Right renal cortex interstitium (tissue), 3 donors: Measurements from ENCODE around the gene MYG1. TPM values are rescaled to one million over a fixed set of nuclear protein-coding genes. Genes with fewer than 3 reads are reported as not detected.
"Not testable (repeated sequence)": the region's sequence is repeated elsewhere in the genome, so short reads cannot be mapped to it uniquely, and the experiment has no call there.

Source experiments
- DNase-seq, 3 donors: peaks; one replicate each; pipeline ENCODE4 v3.0.0-alpha.2; 2013; ENCODE audit warnings: low read depth in 3 of 3, low spot score in 2 of 3
- polyA plus RNA-seq, 3 donors: library from polyadenylated mRNA; unstranded; fragments of 120-200 nt; gene quantifications; one replicate each; pipeline ENCODE4 v1.2.1, GENCODE V29; 2013; ENCODE audit not compliant: insufficient read length in 3 of 3

MYG1 gene
- polyA plus RNA-seq, 3 donors = 47.2 to 53.6 (median 48.8) TPM

GRCh38 chr12:53325511-53326061 lies 26.1 kb downstream of the MYG1 start:
- no peak for DNase-seq

DNA sequence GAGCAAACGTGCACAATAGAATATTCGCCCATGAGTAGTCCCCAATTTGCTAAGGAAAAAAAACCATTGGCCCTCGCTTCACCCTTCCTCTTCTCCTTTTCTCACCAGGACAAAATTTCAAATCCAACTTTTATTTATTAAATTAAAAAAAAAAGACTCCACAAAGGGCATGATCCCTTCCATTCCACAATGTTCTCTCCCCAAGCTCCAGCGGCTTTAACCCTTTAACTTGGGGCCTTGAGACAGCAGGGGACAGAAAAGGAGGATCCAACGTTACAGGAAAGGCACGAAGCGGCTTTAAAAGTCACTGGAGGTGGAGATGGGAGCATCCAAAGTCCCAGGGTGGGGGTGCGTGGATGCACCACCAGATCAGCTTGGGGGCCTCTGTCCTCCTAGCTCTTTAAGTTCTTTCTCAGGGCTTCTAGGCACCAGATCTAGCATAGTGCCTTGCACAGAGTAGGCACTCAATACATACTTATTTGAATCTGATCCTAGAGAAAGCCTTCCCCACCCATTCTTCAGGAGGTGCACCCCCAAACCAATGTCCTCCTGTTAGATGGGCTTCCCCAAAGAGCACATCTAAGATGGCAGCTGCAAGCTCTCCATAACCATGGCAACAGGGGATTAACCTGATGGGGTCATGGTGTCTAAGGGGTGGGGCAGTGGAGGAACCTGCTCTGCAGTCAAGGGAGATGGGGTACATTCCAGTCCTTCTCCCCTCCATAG lies 27.1 kb downstream of the MYG1 start:
- no peak for DNase-seq

GRCh38 chr12:53327435-53328042 lies 28.0 kb downstream of the MYG1 start:
- no peak for DNase-seq

GRCh38 chr12:53328043-53328435 lies 28.5 kb downstream of the MYG1 start:
- no peak for DNase-seq

GRCh38 chr12:53330671-53331070 lies 31.2 kb downstream of the MYG1 start:
- no peak for DNase-seq

- DNase-seq = not testable (repeated sequence)
Observed at GRCh38 chr12:53332339-53332738, 32.8 kb downstream of the MYG1 start.

- no peak for DNase-seq
Observed at GRCh38 chr12:53332744-53333143, 33.2 kb downstream of the MYG1 start.

DNA sequence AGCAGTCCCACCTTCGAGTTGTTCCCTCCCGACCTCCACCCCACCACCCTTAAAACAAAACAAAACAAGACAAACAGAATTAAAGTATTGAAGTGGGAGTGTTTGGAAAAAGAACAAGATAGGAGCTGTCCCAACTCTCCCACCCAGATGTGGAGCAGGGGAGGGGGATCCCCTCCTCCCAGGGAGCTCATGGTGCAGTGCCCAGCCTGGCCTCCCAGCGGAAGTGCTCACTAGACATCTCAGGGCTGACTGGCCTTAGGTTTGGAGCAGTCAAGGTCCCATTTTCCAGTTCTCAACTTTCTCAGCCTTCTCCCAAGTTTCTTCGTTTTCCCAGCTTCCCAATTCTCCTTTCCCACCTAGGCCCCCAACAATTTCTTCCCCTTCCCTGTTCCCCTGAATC lies 33.8 kb downstream of the MYG1 start:
- DNase-seq = no peak

DNA sequence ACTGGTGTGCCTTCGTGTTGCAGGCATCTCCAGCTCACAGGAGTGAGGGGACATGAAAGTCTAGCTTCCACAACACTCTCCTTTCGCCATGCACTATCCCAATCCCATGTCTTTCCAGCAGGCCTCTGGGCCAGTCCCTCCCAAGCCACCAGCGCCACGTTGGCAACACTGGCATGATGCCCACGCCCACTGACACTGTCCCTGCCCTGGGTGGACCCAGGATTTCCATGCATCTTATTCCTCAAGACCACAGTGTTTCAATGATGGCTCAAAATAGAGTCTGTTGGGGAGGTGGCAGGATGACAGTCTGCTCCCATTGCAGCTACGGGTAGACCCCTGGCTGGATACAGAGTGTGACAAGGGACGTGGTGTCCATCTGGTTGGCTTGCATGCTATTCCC lies 34.4 kb downstream of the MYG1 start:
- no peak for DNase-seq

- DNase-seq = no peak
Observed at GRCh38 chr12:53334822-53335221, 35.3 kb downstream of the MYG1 start.

DNA sequence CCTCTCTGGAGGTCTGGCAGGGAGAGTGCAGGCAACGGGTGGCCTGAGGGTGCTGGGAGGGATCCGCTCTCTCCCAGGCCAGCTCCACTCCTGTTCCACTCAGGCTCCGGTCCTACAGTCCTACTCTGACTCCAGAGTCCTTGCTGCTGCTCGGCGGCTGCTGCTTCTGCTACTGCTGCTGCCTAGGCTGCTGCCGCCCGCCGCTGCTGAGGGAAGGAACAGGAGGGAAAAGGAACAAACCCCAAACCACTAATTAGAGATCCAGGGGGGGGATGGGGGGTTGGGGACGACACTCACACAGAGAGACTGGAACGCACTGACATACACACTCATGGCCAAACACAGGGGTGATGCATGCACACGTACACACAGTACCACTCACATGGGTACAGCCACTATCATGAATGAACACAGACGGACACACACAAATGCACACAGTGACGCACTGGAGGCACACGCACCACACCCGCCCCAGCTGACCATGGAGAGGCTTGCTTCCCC lies 36.7 kb downstream of the MYG1 start, which contains the start of gene SP7:
TSS of gene SP7 (minus strand) at position 174 of the 501 bp plus-strand sequence. CDS start 708 bp downstream, outside the sequence.
- DNase-seq = no peak

DNA sequence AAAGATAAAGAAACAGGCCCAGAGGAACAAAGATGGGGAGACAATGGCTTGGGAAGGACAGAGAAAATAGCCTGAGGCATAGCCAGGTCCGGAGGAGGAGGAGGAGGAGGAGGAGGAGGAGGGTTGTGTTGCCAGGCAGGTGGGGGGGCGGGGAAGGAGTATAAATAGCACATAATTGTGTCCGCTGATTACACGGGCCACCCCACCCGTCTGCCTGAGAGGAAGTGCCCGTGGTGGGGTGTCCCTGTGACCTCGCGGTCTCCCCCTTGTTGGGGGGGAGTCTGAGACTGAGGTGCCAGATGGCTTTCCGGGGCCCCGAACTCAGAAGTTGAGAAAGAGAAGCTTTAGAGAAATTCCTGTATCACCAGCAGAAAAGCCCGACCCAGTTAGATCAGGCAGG lies 38.5 kb downstream of the MYG1 start:
- DNase-seq = no peak

DNA sequence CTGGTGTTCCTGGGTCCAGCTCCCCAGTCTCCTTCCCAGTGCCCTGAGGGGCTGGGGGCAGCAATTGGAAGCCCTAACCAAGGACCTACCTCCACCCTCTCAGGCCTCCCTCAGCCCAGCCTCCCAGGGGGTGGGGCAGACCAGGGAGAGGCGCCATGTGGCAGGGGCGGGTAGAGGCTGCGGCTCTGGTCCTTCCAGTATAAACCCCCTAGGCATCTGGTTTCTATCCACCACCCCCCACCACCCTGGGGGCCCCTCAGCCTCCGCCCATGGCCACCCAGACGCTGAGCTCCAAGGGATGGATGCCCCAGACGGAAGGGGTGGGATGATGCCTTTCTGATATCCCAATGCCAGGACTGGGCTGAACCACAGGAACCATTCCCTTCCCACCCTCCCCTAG lies 39.4 kb downstream of the MYG1 start:
- DNase-seq = no peak

DNA sequence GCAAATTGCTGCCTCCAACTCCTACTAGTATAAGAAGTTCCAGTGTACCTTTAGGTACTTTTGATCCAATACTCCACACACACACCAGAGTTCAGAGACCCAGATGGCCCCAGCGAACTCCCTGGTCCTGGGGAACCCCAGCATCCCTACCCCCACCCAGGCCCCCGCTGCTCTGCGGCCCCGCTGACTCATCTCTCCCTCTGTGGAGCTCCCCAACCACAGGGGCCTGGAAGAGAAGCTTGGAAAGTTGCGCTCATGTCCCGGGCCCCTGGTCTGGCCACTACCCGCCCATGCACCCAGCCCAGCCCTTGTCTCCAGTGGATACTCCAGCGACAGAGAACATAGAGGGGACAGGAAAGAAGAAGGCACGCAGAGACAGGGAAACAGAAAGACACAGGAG lies 40.9 kb downstream of the MYG1 start:
- no peak for DNase-seq

- no peak for DNase-seq
Observed at GRCh38 chr12:53343449-53343848, 44.0 kb downstream of the MYG1 start.

GRCh38 chr12:53343969-53344368 lies 44.5 kb downstream of the MYG1 start:
- no peak for DNase-seq

GRCh38 chr12:53344487-53344823 lies 45.0 kb downstream of the MYG1 start:
- DNase-seq = no peak

DNA sequence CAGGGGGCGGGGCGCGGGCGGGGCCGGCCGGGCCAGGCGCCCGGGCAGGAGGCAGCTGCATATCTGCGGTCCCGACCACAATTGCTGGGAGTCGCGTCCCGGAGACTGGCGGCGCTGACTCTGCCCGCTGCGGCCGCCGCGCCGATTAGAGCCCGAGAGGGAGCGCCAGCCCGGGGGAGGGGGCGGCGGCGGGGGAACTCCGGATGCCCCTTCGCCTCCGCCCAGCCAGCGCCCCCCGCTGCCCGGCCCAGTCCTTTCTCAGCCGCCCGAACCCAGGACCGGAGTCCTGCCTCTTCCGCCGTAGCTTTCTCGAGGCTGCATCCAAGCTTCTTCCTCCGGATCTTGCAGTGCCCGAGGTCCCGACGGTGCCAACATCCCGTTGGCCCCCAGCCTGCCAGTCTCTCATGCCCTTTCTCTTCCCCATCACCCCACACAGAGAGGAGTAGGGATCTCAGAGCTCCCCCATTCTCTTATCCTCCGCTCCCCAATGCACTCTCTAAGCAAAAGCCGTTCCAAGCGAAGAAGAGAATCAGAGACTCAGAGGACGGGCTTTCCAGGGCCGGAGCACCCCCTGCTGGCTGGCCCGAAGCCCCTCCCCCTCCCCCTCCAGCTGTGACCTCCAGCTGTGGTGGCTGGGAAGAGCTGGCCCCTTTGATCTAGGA lies 45.5 kb downstream of the MYG1 start:
- DNase-seq = peak in 1 of 3 donors; percentile 80

- DNase-seq = no peak
Observed at GRCh38 chr12:53345486-53346188, 46.1 kb downstream of the MYG1 start.

DNA sequence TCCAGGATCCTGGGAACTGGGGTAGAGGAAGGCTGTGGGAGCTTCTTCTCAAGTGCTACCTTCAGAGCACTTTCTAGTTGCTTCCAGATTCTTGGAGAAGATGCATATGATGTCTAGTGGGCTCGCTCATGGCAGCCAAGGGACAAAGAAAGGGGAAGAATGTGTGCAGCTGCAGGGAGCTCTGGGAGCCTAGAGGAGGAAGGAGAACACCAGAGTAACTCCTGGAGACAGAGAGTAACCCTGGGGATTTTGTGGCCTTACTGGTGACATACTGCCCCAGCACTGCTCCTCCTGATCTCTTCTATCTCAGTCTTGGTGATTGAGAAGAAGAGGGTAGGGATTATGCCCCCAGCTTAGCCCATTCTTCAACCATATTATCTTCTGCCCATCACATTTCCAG lies 47.0 kb downstream of the MYG1 start:
- DNase-seq = no peak

DNA sequence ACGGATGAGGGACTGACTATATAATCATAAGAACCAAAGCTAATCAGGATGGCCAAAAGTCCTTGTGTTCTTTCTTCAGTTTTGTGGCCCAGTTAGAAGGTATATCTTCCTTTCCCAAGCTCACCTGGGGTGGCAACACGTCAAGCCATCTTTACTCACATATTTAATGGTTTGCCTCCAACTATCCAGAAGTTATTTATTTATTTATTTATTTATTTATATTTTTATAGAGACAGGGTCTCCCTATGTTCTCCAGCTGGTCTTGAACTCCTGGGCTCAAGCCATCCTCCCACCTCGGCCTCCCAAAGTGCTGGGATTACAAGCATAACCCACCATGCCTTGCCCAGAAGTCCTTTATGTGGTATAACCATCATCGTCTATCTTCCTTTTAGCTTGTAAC lies 48.4 kb downstream of the MYG1 start:
- DNase-seq = no peak
